B cell (primary cell): Measurements from ENCODE around the gene COL4A3.

Source experiments
- CTCF ChIP-seq: fragments of 200-600 bp; IDR thresholded peaks from one replicate; pipeline ENCODE4 v1.8.0; 2022; ENCODE audit warnings: antibody characterized with exemption, mild to moderate bottlenecking
- EZH2 ChIP-seq: IDR thresholded peaks from 2 replicates; pipeline ENCODE4 v1.6.1; 2012; ENCODE audit warnings: borderline replicate concordance, low read depth, mild to moderate bottlenecking, moderate library complexity, low read length; ENCODE audit not compliant: insufficient read depth, poor library complexity, severe bottlenecking

GRCh38 chr2:227238238-227239237, 74.1 kb downstream of the COL4A3 start:
- TF ChIP-seq CTCF (peak; percentile 97), EZH2 (no peak)
